Thoracic aorta (tissue), 2 donors: ENCODE results near the gene AGXT. TPM values are rescaled to one million over a fixed set of nuclear protein-coding genes. Genes with fewer than 3 reads are reported as not detected.

Experiments used
- ATAC-seq: fragments of 150-250 bp; one replicate; pipeline ENCODE4 v1.8.0; 2017; ENCODE audit warnings: low read depth; ENCODE audit not compliant: insufficient number of reproducible peaks, low FRiP score
- DNase-seq: peaks from one replicate; pipeline ENCODE4 v3.0.0-alpha.2; 2020; ENCODE audit warnings: low spot score
- H3K27ac ChIP-seq, 2 donors: fragments of 200-600 bp; sonication (generic); 1 replicate in 1 of 2; 2 replicates in 1 of 2; pipeline ENCODE4 v1.5.1; 2016; ENCODE audit warnings: mild to moderate bottlenecking in 2 of 2, moderate library complexity in 2 of 2
- H3K27me3 ChIP-seq: fragments of 200-600 bp; sonication (generic); replicated peaks from 2 replicates; pipeline ENCODE4 v1.6.0; 2016; ENCODE audit warnings: mild to moderate bottlenecking; ENCODE audit not compliant: insufficient read depth
- H3K36me3 ChIP-seq: fragments of 200-600 bp; sonication (generic); one replicate; pipeline ENCODE4 v1.5.1; 2016
- H3K4me1 ChIP-seq, 2 donors: fragments of 200-600 bp; sonication (generic); 1 replicate in 1 of 2; 2 replicates in 1 of 2; pipeline versions ENCODE4 v1.5.1 to v1.6.0; 2016; ENCODE audit warnings: low read depth in 2 of 2, mild to moderate bottlenecking in 1 of 2; ENCODE audit not compliant: control insufficient read depth in 1 of 2
- H3K4me3 ChIP-seq: fragments of 200-600 bp; sonication (generic); 2 replicates; pipeline ENCODE4 v1.5.1; 2016; ENCODE audit warnings: mild to moderate bottlenecking
- H3K9me3 ChIP-seq: fragments of 200-600 bp; sonication (generic); 2 replicates; pipeline ENCODE4 v1.5.1; 2016
- total RNA-seq, 2 donors: library from RNA; depleted of rRNA; stranded (reverse); fragments of >200 nt; gene quantifications; one replicate each; pipeline versions ENCODE4 v1.1.0 to v1.2.3, GENCODE V29; 2016
- TF ChIP-seq, protein P1 (sequence below): fragments of 200-600 bp; sonication (generic); IDR thresholded peaks from one replicate; pipeline ENCODE4 v1.5.1; 2019; ENCODE audit warnings: antibody characterized with exemption

The AGXT gene
- total RNA-seq, 2 donors from 2014 or later: not detected

DNA sequence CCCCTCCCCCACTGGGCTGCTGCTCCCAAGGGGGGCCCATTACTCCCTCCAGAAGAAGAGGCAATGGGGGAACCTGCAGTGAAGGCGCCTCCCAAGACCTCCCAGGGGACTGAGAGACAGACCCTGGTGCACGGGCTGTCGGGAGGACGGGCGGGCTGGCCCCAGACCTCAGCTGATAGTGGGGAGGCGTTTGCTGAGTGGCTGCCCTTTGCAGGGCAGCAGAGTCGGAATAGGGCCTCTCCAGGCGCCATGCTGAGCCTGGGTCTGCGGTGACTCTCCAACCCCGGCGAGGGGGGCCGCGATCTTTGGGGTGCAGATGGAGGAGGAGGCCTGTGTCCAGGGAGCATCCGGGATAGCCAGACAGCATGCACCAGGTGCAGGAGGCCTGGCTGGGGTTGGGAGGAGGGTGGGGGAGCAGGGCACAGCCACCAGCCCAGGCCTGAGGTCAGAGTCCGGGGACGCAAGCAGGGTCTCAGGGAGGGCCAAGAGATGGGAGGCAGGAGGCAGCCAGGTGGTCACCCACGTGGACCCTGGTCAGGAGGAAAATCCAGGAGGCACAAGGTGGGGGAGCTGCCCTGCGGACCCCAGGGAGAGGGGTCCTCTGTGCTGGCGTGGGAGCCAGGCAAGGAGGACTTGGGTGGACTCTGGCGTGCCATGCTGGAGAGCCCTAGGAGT, 48.5 kb downstream of the AGXT start:
- Histone ChIP-seq H3K27ac (no peak overlapping the region), H3K4me1 (peaks cover 19 to 35% of the 10 kb centered on the region in 2 donors), H3K27me3 (no peaks in the 10 kb centered on the region), H3K36me3 (no peaks in the 10 kb centered on the region), H3K9me3 (no peaks in the 10 kb centered on the region), H3K4me3 (no peak overlapping the region)
- TF ChIP-seq, protein P1, sequence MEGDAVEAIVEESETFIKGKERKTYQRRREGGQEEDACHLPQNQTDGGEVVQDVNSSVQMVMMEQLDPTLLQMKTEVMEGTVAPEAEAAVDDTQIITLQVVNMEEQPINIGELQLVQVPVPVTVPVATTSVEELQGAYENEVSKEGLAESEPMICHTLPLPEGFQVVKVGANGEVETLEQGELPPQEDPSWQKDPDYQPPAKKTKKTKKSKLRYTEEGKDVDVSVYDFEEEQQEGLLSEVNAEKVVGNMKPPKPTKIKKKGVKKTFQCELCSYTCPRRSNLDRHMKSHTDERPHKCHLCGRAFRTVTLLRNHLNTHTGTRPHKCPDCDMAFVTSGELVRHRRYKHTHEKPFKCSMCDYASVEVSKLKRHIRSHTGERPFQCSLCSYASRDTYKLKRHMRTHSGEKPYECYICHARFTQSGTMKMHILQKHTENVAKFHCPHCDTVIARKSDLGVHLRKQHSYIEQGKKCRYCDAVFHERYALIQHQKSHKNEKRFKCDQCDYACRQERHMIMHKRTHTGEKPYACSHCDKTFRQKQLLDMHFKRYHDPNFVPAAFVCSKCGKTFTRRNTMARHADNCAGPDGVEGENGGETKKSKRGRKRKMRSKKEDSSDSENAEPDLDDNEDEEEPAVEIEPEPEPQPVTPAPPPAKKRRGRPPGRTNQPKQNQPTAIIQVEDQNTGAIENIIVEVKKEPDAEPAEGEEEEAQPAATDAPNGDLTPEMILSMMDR: no peak
- no peak for DNase-seq
- no peak for ATAC-seq

DNA sequence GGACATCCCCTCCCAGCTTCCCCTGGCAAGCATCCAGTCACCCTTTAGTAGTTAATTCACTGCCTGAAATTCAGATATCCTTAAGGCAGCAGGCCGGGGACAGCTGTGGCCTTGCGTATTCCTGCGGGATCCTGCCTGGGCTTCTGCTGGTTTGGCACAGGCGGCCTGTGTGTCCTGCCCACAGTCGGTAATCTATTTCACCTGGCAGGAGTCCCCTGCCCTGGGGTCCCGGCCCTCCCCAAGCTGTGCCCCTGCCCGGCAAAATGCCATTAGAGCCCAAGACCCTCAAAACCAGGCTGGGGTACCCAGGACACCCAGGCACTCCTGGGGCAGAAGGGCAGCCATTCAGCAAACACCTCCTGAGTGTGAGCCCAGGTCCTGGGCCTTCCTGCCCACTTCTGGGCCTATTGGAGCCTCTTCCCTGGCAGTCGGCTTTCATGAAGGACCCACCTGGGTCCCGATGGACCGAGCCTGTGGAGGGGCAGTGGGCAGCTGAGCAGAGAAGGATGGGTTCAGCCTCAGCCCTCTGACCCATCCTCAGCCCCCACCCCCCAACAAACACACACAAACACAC, 49.1 kb downstream of the AGXT start:
- Histone ChIP-seq H3K27ac (no peak overlapping the region), H3K4me1 (peaks cover 19 to 35% of the 10 kb centered on the region in 2 donors), H3K27me3 (no peaks in the 10 kb centered on the region), H3K9me3 (no peaks in the 10 kb centered on the region), H3K4me3 (no peak overlapping the region), H3K36me3 (no peaks in the 10 kb centered on the region)
- DNase-seq: no peak
- TF ChIP-seq, protein P1: no peak
- ATAC-seq: no peak

DNA sequence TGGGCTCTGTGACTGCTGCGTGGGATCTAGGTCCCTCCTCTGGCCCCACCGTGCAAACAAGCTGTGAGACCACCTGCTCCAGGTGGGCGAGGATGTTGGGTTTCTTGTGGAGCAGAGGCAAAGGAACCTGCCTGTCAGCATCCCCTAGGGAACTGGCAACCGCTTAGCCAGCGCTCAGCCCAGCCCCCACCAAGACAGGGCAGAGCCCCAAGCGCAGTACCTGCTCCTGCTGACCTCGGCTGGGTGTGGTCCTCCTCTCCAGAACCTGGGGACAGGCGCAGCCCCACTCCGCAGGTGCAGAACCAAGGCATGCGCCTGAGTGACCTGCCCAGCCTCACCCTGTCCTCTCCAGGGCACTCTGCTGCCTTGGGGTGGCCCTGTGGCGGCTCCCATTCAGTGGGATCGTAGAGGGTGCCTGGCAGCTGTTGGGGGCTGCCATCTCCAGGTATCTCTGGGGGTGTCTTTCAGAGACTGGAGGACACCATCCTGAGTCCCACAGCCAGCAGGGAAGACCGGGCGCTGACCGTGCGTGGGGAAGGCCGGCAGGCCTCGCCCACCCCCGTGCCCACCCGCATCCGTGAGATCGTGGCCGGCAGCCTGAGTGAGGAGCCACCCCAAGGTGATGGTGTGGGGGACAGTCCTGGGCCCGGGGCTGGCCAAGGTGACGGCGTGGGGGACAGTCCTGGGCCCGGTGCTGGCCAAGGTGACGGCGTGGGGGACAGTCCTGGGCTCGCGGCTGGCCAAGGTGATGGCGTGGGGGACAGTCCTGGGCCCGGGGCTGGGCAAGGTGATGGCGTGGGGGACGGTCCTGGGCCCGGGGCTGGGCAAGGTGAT, 49.9 kb downstream of the AGXT start:
- no peak overlapping the region for H3K27ac ChIP-seq
- no peak for DNase-seq

DNA sequence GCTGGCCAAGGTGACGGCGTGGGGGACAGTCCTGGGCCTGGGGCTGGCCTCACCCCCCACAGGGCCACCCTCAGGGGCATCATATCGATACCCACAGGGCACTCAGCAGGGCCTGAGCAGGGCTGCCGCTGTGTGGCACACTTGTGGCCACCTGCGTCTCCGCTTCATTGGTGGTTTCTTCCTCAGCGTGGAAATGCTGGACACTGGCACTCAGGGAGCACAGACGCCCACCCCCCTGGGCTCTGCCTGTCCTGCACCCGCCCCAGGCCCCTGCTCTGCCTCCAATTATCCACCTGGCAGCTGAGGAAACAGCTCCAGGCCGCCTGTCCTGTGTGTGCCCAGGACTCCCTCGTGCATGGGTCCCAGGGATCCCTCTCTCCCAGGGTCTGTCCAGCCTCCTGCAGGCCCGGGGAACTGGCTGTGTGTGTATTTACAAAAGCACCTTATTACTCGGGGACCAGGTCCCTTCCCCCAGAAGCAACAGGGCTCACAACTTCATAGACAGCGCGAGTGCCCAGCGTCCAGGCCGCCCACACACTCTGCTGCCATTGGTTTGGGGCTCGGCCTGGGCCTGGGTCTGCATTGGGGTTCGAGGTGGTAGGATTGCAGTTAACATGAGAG, 50.6 kb downstream of the AGXT start:
- Histone ChIP-seq H3K9me3 (no peaks in the 10 kb centered on the region), H3K36me3 (no peaks in the 10 kb centered on the region), H3K27ac (no peak overlapping the region), H3K27me3 (no peaks in the 10 kb centered on the region), H3K4me1 (peaks cover 13 to 25% of the 10 kb centered on the region in 2 donors), H3K4me3 (no peak overlapping the region)
- TF ChIP-seq, protein P1: no peak
- ATAC-seq (no peak), DNase-seq (no peak)

More for the DNA sequence above, 49.9 kb downstream of the AGXT start:
- Histone ChIP-seq H3K27me3 (no peaks in the 10 kb centered on the region), H3K4me3 (no peak overlapping the region), H3K9me3 (no peaks in the 10 kb centered on the region), H3K36me3 (no peaks in the 10 kb centered on the region), H3K4me1 (peaks cover 19 to 33% of the 10 kb centered on the region in 2 donors)
- TF ChIP-seq, protein P1: no peak
- ATAC-seq: no peak
